Omental fat pad (tissue), 4 donors: ENCODE results near the gene TDRD1. TPM values are rescaled to one million over a fixed set of nuclear protein-coding genes. Genes with fewer than 3 reads are reported as not detected.
"Not testable (repeated sequence)": the region's sequence is repeated elsewhere in the genome, so short reads cannot be mapped to it uniquely, and the experiment has no call there.

Experiments used
- ATAC-seq: fragments of 150-250 bp; one replicate; pipeline ENCODE4 v1.9.1; 2016; ENCODE audit warnings: mild to moderate bottlenecking, moderate library complexity; ENCODE audit not compliant: low FRiP score
- DNase-seq: peaks from one replicate; pipeline ENCODE4 v3.0.0-alpha.2; 2019; ENCODE audit warnings: low spot score
- total RNA-seq, 4 donors: library from RNA; depleted of rRNA; stranded (reverse); fragments of >200 nt; gene quantifications; one replicate each; pipeline ENCODE4 v1.1.0, GENCODE V29; 2016
- TF ChIP-seq, protein P1 (sequence below), 3 donors: fragments of 450-650 bp; IDR thresholded peaks; one replicate each; pipeline ENCODE4 v1.5.1; 2016 to 2017; ENCODE audit warnings: antibody characterized with exemption in 3 of 3, mild to moderate bottlenecking in 3 of 3, moderate library complexity in 2 of 3

TDRD1 gene, protein sequence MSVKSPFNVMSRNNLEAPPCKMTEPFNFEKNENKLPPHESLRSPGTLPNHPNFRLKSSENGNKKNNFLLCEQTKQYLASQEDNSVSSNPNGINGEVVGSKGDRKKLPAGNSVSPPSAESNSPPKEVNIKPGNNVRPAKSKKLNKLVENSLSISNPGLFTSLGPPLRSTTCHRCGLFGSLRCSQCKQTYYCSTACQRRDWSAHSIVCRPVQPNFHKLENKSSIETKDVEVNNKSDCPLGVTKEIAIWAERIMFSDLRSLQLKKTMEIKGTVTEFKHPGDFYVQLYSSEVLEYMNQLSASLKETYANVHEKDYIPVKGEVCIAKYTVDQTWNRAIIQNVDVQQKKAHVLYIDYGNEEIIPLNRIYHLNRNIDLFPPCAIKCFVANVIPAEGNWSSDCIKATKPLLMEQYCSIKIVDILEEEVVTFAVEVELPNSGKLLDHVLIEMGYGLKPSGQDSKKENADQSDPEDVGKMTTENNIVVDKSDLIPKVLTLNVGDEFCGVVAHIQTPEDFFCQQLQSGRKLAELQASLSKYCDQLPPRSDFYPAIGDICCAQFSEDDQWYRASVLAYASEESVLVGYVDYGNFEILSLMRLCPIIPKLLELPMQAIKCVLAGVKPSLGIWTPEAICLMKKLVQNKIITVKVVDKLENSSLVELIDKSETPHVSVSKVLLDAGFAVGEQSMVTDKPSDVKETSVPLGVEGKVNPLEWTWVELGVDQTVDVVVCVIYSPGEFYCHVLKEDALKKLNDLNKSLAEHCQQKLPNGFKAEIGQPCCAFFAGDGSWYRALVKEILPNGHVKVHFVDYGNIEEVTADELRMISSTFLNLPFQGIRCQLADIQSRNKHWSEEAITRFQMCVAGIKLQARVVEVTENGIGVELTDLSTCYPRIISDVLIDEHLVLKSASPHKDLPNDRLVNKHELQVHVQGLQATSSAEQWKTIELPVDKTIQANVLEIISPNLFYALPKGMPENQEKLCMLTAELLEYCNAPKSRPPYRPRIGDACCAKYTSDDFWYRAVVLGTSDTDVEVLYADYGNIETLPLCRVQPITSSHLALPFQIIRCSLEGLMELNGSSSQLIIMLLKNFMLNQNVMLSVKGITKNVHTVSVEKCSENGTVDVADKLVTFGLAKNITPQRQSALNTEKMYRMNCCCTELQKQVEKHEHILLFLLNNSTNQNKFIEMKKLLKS
- under 1 TPM in 3 of 4 donors, not detected in 1; 0.24 to 0.46 (median 0.31) TPM for total RNA-seq

DNA sequence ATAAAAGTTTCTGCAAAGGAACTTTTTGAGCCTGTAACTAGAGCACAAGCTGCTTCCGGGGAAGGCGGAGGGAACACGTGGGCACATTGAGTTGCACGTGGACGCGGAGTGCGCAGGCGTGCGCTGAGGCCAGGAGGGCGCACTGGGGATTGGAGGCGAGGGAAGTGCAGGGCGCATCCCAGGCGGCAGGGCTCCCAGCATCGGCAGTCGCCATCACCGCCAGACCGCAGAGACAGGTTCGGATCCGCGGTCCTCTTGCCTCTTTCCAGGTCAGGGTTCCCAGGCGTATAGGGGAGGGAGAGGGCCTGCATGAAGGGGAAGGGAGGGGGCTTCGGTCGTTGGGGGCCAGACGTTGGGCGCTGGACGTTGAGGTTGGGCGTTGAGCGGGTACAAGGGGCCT, at the start of gene TDRD1:
Gene TDRD1 (plus strand): TSS at position 206 of the 400 bp plus-strand sequence. CDS start 8,479 bp downstream, outside the sequence.
- no peak for ATAC-seq
- TF ChIP-seq, protein P1, sequence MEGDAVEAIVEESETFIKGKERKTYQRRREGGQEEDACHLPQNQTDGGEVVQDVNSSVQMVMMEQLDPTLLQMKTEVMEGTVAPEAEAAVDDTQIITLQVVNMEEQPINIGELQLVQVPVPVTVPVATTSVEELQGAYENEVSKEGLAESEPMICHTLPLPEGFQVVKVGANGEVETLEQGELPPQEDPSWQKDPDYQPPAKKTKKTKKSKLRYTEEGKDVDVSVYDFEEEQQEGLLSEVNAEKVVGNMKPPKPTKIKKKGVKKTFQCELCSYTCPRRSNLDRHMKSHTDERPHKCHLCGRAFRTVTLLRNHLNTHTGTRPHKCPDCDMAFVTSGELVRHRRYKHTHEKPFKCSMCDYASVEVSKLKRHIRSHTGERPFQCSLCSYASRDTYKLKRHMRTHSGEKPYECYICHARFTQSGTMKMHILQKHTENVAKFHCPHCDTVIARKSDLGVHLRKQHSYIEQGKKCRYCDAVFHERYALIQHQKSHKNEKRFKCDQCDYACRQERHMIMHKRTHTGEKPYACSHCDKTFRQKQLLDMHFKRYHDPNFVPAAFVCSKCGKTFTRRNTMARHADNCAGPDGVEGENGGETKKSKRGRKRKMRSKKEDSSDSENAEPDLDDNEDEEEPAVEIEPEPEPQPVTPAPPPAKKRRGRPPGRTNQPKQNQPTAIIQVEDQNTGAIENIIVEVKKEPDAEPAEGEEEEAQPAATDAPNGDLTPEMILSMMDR (IDR thresholded peaks at IDR 0.05) = no peak
- DNase-seq = no peak

DNA sequence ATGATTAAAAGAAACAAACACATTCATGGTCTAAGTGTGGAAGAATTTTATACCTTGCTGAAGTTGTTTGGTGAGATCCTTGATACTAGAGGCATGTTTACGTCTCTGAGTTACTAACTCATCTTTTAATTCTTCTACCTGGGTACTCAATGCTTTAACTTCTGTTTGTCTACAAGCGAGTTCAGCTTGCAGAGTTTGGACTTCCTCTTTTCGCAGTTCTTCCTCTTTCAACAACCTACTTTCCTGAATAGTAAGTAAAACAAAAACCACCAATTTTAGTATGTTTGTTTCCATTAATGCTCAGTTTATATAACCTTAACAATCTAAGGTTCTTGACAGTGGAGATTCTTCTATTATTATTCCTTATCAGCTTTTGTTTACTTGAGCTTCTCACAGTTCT, 48.1 kb upstream of the TDRD1 start:
- no peak for ATAC-seq
- no peak for DNase-seq
- TF ChIP-seq, protein P1 (IDR thresholded peaks at IDR 0.05) = no peak

DNA sequence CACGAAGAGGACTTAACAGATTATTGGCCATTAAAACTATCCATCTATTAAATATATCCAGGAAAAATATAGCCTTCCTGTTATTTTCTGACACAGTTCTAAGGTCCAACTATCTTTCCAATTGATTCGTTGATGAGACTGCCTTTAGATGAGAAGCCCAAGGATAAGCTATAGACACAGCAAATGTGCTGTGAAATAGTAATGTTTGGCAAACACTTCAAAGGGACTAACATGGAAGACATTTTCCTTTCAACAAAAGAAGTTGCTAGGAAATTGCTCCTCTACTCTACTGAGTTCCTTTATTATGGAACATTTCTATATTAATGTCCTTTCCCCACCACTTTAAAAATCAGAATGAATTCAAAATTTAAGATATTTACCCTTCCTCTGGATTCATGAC, 43.7 kb upstream of the TDRD1 start:
- no peak for DNase-seq
- no peak for ATAC-seq
- TF ChIP-seq, protein P1 (IDR thresholded peaks at IDR 0.05) = no peak

DNA sequence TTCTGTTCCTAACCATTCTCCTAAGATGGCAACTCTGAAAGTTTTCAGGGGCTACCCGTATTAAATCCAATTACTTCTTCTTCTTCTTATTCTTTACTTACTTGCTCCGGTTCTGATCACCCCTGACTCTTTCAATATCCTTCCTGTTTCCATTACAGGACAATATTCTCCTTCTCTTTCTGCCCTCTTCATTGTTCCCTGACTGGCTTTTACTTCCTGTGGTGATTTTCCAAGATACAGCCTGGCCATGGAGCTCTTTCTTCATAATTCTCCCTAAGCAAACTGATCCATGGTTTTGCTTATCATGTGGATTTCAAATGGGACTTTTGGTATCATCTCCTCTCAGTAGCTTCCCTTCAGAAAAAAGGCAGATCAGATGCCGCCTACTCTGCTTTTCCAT, 40.6 kb upstream of the TDRD1 start:
- TF ChIP-seq, protein P1 (IDR thresholded peaks at IDR 0.05) = no peak
- no peak for ATAC-seq
- DNase-seq = no peak

DNA sequence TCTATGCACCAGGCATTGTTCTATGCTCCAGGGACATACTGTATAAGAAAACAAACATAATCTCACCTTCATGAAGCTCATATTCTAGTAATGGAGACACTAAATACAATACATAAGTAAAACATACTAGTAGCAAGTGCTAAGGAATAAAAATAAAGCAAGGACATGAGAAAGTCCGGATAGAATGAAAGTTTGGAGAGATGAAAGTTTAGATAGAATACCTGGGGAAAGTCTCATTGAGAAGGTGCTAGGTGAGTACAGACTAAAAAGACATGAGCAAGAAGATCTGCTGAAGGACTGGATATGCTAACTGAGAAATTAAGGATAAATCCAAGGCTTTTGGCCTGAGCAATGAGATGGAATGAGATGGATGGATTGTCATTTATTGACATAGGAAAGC, 39.1 kb upstream of the TDRD1 start:
- TF ChIP-seq, protein P1 (IDR thresholded peaks at IDR 0.05) = no peak
- ATAC-seq (no peak), DNase-seq (no peak)

DNA sequence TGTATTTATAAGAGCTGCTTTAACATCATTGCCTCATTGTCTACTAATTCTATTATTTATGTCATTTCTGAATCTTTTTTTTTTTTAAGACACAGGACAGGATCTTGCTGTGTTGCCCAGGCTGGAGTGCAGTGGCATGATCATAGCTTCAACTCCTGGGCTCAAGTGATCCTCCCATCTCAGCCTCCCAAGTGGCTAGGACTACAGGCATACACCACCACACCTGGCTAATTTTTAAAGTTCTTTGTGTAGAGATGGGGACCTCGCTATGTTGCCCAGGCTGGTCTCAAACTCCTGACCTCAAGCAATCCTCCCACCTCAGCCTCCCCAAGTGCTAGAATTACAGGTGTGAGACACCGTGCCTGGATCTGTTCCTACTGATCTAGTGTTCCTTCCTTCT, 38.3 kb upstream of the TDRD1 start:
- ATAC-seq = not testable (repeated sequence)

DNA sequence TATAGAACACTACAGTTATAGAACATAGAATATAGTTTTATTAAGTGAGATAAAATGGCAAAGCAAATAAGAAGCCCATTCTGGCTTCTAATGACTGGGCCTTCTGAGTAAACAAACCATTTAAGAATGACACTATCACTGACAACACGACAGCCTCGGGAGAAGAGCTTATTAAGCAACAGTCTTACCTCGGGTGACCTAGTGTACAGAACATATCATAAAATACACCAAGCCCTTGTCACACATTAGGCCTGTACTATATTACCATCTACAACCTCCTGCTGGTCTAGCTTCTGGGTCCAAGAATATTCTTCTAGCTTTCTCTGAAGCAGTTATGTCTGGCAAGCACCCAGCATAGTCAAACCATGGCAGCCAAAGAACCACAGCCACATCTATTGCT, 37.1 kb upstream of the TDRD1 start:
- TF ChIP-seq, protein P1 (IDR thresholded peaks at IDR 0.05) = no peak
- DNase-seq = no peak
- ATAC-seq = no peak

More for the DNA sequence above, 38.3 kb upstream of the TDRD1 start:
- DNase-seq = not testable (repeated sequence)
